Measurements from ENCODE around the gene JADE2.

The JADE2 gene

DNA sequence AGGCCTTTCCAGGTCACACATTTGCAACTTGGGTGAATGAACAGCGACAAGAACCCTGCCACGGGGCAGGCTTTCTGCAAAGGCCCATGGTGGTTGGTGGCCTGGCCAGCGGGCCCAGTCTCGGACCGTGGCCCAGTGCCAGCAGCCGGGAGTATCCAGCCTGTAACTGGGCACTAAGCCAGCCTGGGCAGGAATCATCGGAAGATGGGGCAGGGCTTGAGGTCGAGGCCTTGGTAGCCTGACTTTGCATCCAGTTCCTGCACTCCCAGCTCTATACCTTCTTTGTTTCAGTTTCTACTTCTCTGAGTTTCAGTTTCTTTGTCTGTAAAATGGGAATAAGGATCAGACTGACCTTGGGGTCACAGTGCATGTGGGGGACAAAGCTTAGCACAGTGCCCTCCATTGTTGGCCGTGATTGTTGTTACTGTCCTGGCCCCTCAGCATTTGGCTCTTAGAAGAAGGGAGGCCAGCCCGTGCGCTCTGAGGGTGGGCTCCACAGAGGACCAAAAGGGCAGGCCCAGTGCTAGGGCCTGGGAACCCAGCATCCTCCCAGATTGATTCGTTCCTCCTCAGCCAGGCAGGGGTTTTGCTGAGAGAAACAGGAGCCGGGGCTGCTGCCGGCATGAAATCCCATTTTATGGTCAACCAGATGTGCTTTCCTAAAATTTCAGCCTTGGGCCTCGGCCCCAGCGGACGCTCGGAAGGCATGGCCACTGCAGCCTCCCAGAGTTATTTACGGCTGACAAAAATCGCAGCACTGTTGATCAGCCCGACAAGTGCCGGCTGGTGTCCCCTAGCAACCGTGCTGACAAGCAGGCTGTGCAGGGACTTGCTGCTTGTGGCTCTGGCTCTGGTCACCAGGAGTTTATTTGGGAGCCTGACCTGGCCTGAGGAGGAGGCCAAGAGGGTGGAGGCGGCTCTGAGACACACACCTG lies 43.6 kb downstream of the JADE2 start:
- DNase-seq (ENCODE audit: low spot score): no peak
- H3K36me3 Mint-ChIP-seq (ENCODE audit: low read depth): peaks cover 54% of the 10 kb centered on the region
- no peak overlapping the region for H3K4me3 Mint-ChIP-seq
- peaks cover 2% of the 10 kb centered on the region for H3K4me1 Mint-ChIP-seq (ENCODE audit: low read depth)
- no peaks in the 10 kb centered on the region for H3K27me3 Mint-ChIP-seq (ENCODE audit: low read depth)
- peak overlapping the region; percentile 71 for H3K27ac Mint-ChIP-seq
- H3K9me3 Mint-ChIP-seq: no peaks in the 10 kb centered on the region

DNA sequence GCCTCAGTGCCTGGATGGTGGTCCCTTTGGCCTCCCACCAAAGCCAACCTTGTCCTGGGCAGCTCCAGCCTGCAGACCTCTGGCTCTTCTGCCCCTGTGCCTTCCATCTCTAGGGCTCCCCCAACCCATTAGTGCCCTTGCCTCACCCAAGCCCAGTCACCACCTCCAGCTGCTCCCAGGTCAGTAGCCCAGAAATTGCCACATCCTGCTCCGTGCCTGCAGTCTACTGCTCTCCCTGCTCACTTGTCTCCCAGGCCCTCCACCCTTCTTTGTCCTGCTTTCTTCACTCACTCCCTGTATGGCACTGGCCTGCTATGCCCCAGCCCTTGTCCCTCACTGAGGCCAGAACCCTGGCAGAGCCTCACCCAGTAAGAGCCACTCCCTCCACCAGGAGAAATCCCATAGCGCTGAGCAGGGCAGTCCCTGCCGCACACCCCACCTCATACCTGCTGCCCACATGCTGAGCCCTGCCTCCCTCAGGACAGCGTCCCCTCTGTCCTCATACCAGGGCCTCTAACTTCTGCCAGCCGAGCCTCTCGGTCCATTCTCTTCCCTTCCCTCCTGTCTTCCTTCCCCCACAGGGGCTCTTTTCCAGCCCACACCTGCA lies 44.4 kb downstream of the JADE2 start:
- peak overlapping the region; percentile 33 for H3K27ac Mint-ChIP-seq
- no peak for DNase-seq (ENCODE audit: low spot score)
- no peaks in the 10 kb centered on the region for H3K27me3 Mint-ChIP-seq (ENCODE audit: low read depth)
- peaks cover 2% of the 10 kb centered on the region for H3K4me1 Mint-ChIP-seq (ENCODE audit: low read depth)
- H3K4me3 Mint-ChIP-seq: no peak overlapping the region
- no peaks in the 10 kb centered on the region for H3K9me3 Mint-ChIP-seq
- peaks cover 54% of the 10 kb centered on the region for H3K36me3 Mint-ChIP-seq (ENCODE audit: low read depth)

DNA sequence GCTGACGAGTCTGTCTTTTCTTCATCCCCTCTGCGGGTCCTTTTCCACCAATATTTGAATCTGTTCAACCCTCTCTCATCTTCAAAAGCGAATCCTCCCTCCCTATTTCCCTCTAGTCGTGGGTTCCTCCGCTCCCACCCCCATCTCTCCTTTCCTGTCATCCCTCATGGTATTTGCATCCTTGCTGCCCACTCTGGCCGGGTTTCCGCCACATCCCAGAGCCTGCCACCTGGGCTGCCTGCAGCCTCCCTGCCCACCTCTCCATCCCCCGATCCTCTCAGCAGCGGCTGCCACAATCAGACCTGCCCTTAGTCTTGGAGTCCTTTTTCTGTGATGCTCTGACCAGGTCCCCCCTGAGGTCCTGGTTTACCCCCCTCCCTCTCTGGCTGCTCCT lies 44.9 kb downstream of the JADE2 start:
- peak overlapping the region; percentile 33 for H3K27ac Mint-ChIP-seq
- no peak overlapping the region for H3K4me3 Mint-ChIP-seq
- H3K9me3 Mint-ChIP-seq: no peaks in the 10 kb centered on the region
- no peak for DNase-seq (ENCODE audit: low spot score)
- H3K4me1 Mint-ChIP-seq (ENCODE audit: low read depth): peaks cover 2% of the 10 kb centered on the region
- H3K27me3 Mint-ChIP-seq (ENCODE audit: low read depth): no peaks in the 10 kb centered on the region
- peaks cover 56% of the 10 kb centered on the region for H3K36me3 Mint-ChIP-seq (ENCODE audit: low read depth)

DNA sequence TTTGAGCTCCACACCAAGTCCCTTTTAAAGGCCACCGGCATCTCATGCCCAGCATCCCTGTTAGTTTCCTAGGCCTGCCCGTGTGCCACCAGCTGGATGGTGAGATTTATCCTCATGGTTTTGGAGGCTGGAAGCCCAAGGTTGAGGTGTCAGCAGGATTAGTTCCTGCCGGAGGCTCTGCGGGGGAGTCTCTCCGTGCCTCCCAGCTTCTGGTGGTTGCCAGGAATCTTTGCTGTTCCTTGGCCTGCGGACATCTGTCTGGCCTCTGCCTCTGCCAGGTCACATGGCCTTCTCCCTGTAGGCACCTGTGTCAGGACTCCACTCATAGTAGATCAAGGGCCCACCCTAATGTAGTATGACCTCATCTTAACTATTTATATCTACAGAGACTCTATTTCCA lies 45.4 kb downstream of the JADE2 start:
- Mint-ChIP-seq H3K4me1 (ENCODE audit: low read depth) (peaks cover 2% of the 10 kb centered on the region), H3K27me3 (ENCODE audit: low read depth) (no peaks in the 10 kb centered on the region), H3K9me3 (no peaks in the 10 kb centered on the region), H3K36me3 (ENCODE audit: low read depth) (peaks cover 54% of the 10 kb centered on the region), H3K27ac (no peak overlapping the region), H3K4me3 (no peak overlapping the region)
- no peak for DNase-seq (ENCODE audit: low spot score)

DNA sequence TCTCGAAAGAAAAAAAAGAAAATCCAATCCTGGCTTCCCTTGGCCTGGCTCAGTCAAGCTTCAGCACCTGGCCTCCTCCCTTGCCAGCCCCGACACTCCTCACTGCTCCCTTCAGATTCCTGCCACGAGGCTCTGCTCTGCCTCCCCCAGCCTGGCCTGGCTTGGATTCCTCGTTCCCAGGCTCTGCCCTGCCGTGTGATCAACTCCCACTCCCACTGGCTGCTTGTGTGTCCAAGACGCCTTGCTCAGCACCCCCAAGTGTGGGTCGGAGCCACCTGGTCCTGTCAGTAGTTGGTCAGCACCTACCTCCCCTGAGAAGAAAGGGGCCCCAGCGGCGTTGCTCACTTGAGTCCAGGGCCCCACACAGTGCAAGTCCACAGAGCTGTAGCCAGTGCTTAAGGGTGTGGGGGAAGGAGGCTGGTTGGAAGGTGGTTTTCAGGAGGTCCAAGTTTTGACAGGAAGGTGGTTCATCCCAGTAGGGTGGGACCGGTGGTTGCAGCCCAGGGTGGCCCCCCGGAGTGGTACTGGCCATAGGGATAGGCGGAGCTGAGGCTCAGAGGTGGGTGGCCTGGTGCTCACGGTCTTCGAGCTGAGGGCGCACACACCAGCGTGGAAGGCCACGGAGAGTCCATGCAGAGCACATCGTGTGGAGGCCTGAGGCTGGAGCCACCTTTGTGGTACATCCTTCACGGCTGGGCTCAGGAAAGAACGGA lies 46.4 kb downstream of the JADE2 start:
- no peak overlapping the region for H3K27ac Mint-ChIP-seq
- H3K27me3 Mint-ChIP-seq (ENCODE audit: low read depth): no peaks in the 10 kb centered on the region
- no peaks in the 10 kb centered on the region for H3K9me3 Mint-ChIP-seq
- H3K4me3 Mint-ChIP-seq: no peak overlapping the region
- H3K36me3 Mint-ChIP-seq (ENCODE audit: low read depth): peaks cover 49% of the 10 kb centered on the region
- H3K4me1 Mint-ChIP-seq (ENCODE audit: low read depth): peaks cover 2% of the 10 kb centered on the region
- DNase-seq (ENCODE audit: low spot score): no peak

DNA sequence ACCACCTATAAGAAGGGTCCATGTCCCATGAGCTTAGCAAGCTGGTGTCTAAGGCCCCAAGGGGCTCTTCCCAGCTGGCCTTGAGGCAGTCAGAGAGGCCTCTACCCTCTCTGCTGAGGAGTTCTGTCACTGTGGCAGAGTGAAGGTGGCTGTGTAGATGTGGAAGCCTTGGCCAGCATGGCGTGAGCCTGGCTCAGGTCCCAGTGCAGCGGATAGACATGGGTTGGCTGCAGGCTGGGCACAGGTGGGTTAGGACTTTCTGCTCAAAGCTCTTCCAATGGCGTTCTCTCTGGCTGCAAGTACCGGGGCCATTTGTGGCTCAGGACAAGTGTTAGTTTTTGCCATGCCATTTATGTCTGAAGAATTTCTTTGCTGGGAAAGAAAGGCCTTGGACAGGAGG lies 47.3 kb downstream of the JADE2 start:
- peaks cover 4% of the 10 kb centered on the region for H3K4me1 Mint-ChIP-seq (ENCODE audit: low read depth)
- no peak for DNase-seq (ENCODE audit: low spot score)
- no peaks in the 10 kb centered on the region for H3K27me3 Mint-ChIP-seq (ENCODE audit: low read depth)
- no peak overlapping the region for H3K27ac Mint-ChIP-seq
- H3K9me3 Mint-ChIP-seq: no peaks in the 10 kb centered on the region
- H3K4me3 Mint-ChIP-seq: no peak overlapping the region
- H3K36me3 Mint-ChIP-seq (ENCODE audit: low read depth): peaks cover 51% of the 10 kb centered on the region

DNA sequence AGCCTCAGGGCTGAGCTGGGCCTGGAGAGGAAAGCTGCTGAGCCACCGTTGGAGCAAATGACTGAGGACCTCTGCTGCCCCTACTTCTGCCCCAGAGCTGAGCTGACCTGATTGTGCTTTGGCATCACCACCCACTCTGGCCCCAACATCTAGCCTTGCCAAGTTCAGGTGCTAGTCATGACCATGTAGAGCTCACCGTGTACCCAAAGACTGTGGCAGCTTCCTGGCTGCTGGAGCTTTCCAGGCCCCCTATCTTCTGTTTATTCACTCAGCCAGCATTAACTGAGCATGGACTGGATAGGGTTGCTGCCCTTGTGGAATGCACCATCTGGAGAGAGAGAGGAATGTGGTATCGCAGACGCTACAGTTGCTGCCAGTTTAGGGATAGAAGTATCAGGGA lies 49.1 kb downstream of the JADE2 start:
- no peak overlapping the region for H3K4me3 Mint-ChIP-seq
- peaks cover 5% of the 10 kb centered on the region for H3K4me1 Mint-ChIP-seq (ENCODE audit: low read depth)
- H3K27me3 Mint-ChIP-seq (ENCODE audit: low read depth): no peaks in the 10 kb centered on the region
- H3K36me3 Mint-ChIP-seq (ENCODE audit: low read depth): peaks cover 59% of the 10 kb centered on the region
- no peaks in the 10 kb centered on the region for H3K9me3 Mint-ChIP-seq
- DNase-seq (ENCODE audit: low spot score): no peak
- H3K27ac Mint-ChIP-seq: no peak overlapping the region

DNA sequence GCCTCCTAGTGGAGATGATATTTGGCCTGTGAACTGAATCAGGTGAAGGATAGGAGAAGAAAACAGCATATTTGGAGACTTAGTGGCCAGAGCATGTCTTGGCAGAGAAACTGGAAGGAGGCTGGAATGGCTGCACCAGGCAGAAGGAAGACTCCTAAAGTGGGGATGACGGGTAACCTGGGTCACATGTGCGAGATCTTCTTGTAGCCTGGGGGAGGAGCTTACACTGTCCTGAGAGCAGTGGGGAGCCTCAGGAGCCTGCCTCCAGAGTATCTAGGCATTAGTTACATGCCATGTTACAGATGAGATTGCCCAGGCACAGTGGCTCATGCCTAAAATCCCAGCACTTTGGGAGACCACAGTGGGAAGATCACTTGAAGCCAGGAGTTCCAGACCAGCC lies 49.8 kb downstream of the JADE2 start:
- no peaks in the 10 kb centered on the region for H3K9me3 Mint-ChIP-seq
- H3K4me3 Mint-ChIP-seq: no peak overlapping the region
- peak overlapping the region; percentile 1 for H3K27ac Mint-ChIP-seq
- H3K27me3 Mint-ChIP-seq (ENCODE audit: low read depth): no peaks in the 10 kb centered on the region
- DNase-seq (ENCODE audit: low spot score): no peak
- H3K36me3 Mint-ChIP-seq (ENCODE audit: low read depth): peaks cover 57% of the 10 kb centered on the region
- H3K4me1 Mint-ChIP-seq (ENCODE audit: low read depth): peaks cover 5% of the 10 kb centered on the region

DNA sequence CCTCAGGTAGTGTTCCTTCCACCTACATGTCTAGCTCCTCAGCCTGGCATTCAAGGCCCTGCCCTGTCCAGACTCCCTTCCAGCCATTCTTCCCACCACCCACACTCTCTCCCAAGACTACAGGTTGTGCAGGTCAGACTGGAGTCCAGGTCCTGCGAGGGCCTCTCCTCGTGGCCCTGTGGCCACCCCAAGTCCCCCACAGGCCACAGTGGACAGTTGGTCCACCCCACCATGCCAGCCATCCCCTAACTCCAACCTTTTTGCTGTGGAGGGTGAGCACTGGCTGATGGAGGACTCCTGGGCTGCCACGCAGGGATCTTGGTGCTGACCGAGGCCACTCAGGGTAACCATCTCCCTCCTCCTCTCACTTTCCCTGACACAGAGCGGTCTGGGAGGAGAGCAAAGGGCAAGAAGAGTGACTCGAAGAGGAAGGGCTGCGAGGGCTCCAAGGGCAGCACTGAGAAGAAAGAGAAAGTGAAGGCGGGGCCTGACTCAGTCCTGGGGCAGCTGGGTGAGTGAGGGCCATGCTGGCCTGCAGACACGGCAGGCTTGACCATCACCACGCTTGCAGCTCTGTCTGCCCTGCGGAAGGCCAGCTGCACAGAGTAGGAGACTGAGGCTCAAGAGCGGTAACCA lies 51.0 kb downstream of the JADE2 start:
- H3K36me3 Mint-ChIP-seq (ENCODE audit: low read depth): peaks cover 59% of the 10 kb centered on the region
- no peak overlapping the region for H3K4me3 Mint-ChIP-seq

DNA sequence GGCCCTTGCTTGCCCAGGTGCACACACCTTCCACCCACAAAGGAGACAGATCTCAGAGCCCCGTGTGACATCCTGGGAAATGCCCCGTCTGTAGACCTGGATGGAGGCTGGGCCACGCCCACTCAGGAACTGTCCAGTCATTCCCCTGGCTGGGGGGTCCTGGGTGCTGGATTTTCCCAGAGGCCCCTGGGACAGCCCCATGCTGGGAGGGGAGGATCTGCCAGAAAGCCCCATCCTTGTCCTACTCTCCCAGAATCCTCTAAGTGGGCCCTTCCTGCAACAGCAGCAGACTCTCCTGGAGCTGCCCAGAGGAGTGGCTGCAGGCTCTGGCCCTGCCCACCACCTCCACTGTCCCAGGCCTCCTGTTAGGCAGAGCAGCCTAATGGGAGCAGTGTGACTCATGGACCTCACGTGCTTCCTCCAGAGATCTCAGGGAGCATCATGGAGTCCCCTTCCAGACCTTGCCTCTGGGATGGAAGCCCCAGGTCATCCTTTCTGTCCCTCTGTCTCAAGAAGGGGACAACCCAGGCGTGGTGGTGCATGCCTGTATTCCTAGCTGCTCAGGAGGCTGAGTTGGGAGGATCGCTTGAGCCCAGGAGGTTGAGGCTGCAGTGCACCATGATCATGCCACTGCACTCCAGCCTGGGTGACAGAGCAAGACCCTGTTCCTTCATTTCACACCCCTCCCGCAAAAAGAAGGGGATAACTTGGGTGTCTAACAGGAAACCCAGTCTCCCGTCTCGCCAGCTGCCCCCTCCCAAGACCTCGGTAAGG lies 51.7 kb downstream of the JADE2 start:
- peaks cover 53% of the 10 kb centered on the region for H3K36me3 Mint-ChIP-seq (ENCODE audit: low read depth)

More for the DNA sequence above, 51.0 kb downstream of the JADE2 start:
- Mint-ChIP-seq H3K4me1 (ENCODE audit: low read depth) (peaks cover 5% of the 10 kb centered on the region), H3K27me3 (ENCODE audit: low read depth) (no peaks in the 10 kb centered on the region), H3K9me3 (no peaks in the 10 kb centered on the region), H3K27ac (no peak overlapping the region)
- no peak for DNase-seq (ENCODE audit: low spot score)

DNA sequence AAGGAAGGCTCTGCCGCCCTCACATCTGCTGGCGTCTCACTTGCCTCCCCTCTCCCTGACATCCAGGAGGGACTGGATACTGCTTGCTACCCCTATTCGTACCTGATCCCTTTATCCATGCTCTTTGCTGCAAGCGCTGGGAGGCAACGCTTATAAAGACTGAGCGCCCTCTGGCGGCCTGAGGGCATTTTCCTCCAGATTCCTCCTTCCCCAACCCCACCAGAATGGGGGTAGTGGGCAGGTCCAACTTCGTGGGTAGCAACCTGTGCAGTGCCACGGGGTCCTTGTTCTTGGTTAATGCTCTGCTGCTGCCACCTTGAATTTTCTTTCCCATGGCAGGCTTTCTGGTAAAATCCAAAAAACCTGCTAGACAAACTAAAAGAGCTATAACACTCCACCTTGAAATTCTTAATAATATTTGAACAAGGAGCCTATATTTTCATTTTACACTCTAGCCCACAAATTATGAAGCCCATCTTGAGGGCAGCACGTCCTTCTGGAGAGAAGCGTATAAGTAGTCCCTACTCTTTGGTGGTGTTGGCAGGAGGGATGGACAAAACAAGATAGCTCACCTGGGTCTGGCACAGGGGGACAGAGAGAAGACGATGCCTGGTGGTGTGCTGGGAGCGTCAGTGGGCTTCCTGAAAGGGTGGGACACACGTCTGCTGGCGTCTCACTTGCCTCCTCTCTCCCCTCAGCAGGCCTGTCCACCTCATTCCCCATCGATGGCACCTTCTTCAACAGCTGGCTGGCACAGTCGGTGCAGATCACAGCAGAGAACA lies 52.5 kb downstream of the JADE2 start:
- Mint-ChIP-seq H3K27ac (no peak overlapping the region), H3K27me3 (ENCODE audit: low read depth) (no peaks in the 10 kb centered on the region), H3K4me1 (ENCODE audit: low read depth) (peaks cover 5% of the 10 kb centered on the region), H3K36me3 (ENCODE audit: low read depth) (peaks cover 47% of the 10 kb centered on the region), H3K9me3 (no peaks in the 10 kb centered on the region), H3K4me3 (no peak overlapping the region)
- DNase-seq (ENCODE audit: low spot score): peak; percentile 60

More for the DNA sequence above, 51.7 kb downstream of the JADE2 start:
- H3K27me3 Mint-ChIP-seq (ENCODE audit: low read depth): no peaks in the 10 kb centered on the region
- H3K9me3 Mint-ChIP-seq: no peaks in the 10 kb centered on the region
- no peak overlapping the region for H3K27ac Mint-ChIP-seq
- peaks cover 5% of the 10 kb centered on the region for H3K4me1 Mint-ChIP-seq (ENCODE audit: low read depth)
- DNase-seq (ENCODE audit: low spot score): no peak
- no peak overlapping the region for H3K4me3 Mint-ChIP-seq

DNA sequence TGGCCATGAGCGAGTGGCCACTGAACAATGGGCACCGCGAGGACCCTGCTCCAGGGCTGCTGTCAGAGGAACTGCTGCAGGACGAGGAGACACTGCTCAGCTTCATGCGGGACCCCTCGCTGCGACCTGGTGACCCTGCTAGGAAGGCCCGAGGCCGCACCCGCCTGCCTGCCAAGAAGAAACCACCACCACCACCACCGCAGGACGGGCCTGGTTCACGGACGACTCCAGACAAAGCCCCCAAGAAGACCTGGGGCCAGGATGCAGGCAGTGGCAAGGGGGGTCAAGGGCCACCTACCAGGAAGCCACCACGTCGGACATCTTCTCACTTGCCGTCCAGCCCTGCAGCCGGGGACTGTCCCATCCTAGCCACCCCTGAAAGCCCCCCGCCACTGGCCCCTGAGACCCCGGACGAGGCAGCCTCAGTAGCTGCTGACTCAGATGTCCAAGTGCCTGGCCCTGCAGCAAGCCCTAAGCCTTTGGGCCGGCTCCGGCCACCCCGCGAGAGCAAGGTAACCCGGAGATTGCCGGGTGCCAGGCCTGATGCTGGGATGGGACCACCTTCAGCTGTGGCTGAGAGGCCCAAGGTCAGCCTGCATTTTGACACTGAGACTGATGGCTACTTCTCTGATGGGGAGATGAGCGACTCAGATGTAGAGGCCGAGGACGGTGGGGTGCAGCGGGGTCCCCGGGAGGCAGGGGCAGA lies 53.3 kb downstream of the JADE2 start:
- DNase-seq (ENCODE audit: low spot score): no peak
- no peaks in the 10 kb centered on the region for H3K27me3 Mint-ChIP-seq (ENCODE audit: low read depth)
- H3K4me1 Mint-ChIP-seq (ENCODE audit: low read depth): peaks cover 5% of the 10 kb centered on the region
- no peaks in the 10 kb centered on the region for H3K9me3 Mint-ChIP-seq
- no peak overlapping the region for H3K4me3 Mint-ChIP-seq
- no peak overlapping the region for H3K27ac Mint-ChIP-seq
- H3K36me3 Mint-ChIP-seq (ENCODE audit: low read depth): peaks cover 41% of the 10 kb centered on the region

All from T-helper 2 cell treated with Interferon-gamma antibody and Interleukin-4, amounts not matched to agents 5 μg/mL and 100 μg/mL, for 36 hours (primary cell).